Fibroblast of skin of back (primary cell): ENCODE measurements around the gene MX1.

ENCODE experiments used
- DNase-seq: peaks from one replicate; pipeline ENCODE4 v3.0.0-alpha.2; 2013

MX1 gene

DNA sequence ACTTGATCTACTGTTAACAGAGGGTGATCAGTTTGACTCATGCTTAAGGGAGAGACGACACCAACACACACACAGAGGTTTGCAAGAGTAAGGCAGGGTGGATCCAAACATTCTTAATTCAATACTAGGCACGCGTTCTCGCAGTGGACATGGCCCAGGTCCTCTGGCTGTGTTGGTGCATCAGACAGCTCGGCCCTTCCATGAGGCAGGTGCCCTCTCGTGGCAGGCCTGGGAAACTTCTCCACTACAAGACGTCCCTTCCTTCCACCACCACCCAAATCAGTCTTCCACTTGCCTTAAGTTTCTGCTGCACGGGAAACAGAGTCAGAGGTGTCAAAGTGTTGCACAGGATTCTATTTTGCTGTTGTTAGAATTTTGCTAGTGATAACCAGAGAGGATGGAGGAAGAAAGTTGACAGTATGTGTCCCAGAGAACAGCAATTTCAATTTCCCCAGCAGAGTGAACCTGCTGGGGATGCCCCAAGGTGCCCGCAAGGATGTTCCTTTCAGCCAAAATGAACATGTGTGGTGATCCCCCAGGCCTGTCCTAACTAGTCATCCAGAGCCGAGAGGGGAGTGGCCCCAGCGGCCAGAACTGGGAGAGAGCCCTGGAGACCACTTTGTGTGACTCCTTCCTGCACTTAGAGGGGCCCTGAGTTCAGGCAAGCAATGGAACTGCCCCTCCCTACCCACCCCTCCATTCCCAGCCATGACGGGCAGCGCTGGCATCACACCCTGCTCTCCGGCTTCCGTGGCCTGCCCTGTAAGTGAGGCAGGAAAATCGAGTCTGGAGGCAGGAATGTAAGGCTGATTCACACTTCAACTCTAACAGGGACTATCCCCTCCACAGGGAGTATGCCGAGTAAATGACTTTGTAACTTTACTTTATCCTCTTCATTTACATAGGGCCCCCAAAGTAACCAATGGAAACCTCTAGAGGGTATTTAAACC lies 34.8 kb downstream of the MX1 start:
- peak; percentile 61 for DNase-seq

DNA sequence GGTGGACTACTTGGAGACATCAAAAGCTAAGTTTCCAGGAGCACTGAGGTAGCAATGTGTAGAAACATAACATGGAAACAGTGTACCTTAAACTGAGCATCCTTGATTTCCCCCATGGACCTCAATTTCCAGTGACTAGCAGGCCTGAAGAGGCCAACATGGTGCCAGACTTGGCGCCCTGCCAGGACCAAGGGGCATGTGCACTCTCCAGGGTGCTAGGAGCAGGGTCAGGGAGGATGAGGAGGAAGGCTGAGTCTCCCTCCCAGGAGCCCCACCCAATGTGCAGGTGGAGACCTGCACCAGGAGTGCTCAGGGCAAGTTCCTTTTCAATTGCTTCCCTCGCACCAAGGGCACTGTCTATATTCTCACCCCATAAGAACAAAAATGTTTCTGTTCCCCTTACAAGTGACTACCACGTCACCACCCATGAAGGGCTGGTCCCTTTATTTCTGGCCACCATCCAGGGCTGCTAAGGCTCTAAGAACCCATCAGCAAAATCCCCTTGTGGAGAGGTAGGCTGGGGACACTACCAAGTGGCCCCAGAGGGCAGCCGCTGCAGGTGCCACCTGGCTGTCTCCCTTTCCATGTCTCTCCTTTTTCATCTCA lies 39.2 kb downstream of the MX1 start:
- no peak for DNase-seq

DNA sequence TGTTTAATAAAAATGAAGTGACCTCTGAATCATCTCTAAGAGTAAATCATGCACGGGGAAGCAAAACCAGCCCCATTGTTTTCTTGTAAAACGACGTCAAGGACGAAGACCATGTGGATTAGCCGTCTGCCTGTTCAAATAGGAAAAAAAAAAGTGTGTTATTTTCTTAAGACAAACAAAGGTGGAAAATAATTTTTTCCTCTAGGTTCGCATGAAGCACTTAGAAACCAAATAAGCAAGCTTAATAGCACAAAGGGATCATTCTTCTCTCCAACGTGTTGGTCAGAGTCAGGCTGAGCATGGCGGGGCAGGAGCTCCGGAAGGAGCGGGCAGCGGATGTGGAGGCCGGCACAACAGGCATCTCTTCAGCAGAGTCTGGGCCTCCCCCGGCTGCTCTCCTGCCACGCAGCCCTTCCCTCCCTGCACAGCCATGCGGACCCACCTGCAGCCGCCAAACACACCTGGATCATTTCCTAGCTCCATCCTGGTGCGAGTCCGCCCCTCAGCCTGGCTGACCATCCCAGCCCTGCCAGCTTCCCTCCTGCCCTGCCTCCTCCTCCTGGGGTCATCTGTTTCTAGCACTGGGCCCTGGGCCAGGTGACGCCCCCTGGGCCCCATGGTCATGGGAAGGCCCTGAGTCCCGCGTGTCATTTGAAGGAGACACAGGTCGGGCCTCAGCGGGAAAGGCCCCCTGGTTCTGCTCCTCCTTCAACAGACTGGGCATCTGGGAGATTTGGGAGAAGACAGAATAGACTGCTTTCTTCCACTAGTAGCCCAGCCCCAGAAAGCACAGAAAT lies 40.2 kb downstream of the MX1 start:
- no peak for DNase-seq

DNA sequence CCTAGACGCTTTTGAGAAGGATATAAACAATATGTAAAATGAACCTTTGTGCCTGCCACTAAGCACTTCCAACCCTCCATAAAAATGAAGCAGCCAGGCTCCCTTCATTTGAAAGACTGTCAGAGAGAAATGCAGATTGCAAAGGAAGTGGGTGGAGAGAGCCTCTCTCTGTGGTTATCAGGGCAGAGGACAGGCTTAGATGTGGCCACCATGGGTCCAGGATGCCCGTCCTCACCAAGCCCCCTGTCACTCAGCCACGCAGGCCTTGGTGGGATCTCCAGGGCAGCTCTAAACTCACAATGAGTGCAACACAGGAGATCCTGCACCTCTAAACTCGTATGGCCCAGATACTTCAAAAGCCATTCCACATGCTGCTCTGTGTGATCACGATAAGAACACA lies 44.0 kb downstream of the MX1 start:
- DNase-seq: no peak

DNA sequence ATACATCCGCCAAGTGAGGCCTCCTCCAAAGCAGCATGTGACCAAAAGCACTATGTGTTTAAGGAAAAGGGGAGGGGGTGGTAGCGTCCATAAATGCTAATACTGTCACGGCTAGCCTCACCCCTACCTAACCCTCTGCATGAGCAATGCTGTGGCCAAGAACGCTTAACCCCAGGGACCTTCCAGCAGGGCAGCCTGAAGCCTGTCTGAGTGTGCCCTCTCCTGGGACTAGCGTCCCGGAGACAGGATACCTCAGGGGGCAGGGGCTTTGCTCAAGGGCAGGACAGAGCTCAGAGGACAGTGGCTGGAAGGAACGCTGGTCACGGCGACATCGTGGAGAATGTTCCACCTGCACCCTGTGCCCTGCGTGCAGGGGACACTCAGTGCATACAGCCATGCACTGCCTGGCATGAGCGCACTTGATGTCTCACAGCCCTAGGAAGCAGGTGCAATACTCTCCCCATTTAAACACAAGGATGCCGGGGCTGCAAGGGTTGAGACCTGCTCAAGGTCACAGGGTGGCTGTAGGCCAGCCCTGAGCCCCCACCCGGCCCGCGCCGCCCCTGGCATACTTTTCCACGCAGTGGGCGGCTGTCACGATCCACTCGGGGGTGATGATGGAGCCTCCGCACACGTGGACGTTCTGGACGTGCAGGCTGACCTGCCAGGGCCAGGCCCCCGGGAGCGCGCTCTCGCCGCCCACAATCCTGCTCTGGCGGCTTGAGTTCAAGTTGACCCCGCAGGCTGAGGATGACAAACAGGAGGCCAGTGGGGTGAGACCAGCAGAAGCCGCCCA lies 46.9 kb downstream of the MX1 start:
- no peak for DNase-seq

DNA sequence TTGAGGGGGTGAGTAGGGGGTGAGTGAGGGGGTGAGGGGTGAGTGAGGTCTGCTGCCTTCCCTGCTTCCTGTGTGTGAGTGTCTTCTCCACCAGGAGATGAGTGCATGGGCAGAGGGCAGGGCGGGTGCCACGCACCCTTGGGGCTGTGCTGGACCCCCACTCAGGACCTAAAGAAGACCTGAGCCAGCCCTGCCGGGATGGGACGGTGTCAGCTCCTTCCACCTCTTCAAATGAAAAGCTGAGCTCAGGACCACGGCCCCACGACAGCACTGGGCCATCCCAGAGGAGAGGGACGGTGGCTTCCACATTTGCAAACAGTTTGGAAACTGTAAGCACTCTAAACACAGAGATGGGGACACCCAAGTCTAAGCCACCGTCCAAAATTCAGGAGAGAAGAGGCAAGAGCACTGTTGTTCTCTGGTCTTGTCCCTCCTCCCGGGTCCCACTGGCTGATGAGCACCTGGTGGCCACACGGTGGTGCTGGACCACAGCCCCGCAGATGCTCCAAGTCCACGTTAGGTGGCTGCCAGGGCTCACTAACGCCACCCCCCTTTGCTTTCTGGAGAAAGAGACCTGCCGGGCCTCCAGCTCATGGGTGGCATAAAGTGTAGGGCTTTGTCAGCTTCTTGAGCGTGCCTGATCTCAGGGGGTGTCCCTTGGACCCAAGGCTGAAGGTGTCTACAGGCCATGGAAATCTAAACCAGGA lies 49.8 kb downstream of the MX1 start:
- DNase-seq: no peak

DNA sequence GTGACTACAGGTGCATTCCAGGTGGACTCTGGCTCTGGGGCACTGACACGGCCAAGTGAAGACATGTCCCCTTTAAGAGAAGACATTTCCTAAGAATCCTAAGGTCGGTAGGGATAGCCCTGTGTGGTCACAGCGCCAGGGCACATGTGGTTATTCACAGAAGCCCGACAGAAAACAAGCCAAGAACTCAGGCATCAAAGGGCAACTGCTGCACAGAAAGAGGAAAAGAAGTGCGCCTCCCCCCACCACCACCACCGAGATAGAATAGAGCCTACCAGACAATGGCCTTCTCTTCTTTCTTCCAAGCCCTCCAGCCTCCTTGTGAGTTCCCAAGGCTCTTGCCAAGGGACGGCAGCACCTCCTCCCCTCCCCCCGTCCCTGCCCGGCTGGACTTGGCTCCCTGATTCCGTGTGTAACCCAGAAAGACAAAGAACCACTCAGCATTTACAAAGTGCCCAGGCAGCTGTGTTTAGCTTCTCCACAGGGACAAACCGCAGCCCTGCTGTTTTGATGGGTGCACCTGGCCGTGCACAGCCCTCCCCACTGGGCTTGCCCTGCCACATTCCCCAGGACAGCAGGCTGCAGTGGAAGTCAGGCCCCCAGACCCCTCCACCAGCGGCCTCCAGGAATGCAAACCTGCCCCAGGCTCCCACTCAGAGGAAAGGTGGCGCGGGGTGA lies 51.7 kb downstream of the MX1 start:
- DNase-seq: no peak

DNA sequence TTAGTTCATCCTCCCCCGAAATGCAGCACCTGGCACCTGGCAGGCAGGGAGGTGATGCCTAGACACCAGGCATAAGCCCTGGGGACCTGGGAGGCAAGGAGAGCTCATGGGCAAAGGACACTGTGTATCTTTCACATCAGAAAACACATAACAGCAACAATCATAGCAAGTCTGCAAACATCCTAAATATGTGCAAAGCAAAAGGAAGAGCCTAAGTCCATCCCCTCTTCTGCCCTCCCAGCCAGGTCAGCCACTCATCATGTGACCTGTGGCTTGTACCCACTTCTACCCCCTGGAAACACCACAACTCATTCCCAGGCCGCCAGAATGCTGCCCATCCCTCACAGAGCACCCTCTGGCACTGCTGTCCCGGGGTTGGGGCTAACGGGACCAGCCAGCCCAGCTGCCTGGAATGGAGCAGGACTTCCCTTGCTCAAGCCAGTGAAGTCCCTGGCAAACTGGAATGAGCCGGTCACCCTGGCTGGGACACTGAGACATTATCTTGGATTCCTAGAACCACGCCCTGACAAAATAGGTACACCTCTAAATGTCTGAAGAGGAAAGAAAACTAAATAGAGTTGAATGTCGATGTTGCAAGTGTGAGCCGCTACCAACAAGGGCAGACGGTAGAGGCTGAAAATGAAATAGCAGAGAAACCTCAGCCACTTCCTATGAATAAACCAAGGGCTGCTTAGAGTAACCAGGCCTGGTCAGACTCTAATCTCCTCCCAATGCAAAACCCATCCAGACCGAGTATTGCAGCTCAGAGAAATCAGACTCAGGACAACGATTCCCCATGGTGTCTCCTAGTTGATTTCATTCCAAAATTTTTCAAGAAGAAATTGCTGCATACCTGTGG lies 52.5 kb downstream of the MX1 start:
- no peak for DNase-seq

DNA sequence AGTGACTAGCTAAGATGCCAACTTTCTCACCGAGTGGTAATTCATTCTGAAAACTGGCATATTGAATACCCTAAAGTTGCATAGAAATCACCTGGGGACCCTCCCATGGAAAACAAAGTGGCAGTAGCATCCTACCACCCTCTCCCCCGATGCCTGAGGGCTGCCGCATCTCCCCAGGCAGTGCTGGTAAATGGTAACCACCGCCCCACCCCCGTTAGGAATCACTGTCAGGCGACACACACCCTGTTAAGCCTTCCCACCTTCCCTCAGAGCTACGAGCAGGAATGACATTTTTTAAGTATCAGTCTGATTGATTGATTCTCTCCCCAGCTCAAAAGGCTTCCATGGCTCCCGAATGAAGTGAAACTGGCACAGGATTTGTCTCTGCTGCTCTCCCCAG lies 53.6 kb downstream of the MX1 start:
- no peak for DNase-seq

DNA sequence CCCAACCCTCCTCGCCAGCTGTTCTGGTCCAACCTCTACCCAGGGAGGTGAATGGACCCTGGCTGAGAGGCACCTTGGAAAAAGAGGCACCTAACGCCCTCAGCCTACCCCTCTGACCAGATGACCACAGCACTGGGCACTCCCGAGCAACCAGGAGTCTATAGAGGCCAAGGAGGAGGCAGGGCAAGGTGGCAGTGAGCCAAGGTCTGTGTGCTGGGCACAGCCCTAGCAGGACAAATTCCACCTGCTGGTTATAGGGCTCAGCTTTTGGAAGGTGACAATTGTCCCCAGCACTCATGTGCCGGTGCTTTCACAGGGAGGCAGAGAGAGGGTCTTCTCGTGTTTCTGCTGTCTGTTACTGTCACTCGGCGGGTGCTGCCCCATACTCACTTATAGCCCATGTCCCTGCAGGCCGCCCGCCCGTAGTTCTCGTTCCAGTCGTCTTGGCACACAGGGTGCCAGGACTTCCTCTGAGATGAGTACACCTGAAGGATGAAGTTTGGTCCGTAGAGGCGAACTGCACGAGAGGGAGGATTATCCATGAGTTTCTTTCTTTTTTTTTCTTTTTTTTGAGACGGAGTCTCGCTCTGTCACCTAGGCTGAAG lies 54.1 kb downstream of the MX1 start:
- no peak for DNase-seq

DNA sequence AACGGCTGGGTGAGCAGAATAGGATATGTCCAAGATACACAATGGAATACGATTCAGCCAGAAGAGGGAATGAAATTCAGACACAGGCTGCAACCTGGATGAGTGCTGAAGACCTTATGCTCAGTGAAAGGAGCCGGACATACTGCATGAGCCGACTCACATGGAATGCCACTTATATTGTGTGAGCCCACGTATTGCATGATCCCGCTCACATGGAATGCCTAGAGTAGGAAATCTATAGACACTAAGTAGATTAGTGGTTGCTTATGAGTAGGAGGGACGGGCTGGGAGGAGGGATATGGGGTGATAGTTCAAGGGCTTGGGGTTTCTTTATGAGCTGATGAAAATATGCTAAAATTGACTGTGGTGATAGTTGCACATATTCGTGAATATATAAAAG lies 55.2 kb downstream of the MX1 start:
- peak; percentile 83 for DNase-seq

DNA sequence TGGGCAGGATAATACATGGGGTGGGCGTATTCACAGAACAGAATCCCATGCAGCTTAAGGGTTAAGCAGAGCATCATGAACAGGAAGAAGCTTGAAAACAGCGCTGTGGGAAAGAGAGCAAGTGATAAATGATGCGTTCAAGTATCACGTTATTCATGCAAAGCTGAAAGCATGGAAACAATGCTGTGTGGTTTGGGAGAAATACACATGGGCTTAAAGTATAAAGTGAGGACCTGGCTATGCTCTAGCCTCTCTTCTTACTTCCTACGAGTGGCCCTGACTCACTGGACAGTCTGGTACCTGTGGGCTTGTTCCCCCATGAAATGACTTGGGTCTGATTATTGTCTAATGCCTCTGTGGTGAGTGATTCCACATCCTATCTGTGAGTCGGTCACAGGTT lies 56.3 kb downstream of the MX1 start:
- DNase-seq: peak; percentile 58

DNA sequence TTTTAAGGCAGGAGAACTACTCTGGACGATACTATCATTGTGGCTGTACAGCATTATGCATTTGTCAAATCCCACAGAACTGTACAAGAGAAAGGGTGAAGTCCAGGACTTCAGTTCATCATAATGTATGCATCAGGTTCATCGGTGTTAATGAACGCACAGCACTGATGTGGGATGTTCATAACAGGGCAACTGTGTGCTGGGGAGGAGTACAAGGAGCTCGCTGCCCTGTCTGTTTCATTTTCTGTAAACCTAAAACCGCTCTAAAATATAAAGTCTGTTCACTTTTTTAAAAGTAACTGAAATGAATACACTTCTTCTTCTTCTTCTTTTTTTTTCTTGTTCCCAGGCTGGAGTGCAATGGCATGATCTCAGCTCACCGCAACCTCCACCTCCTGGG lies 56.9 kb downstream of the MX1 start:
- DNase-seq: no peak

DNA sequence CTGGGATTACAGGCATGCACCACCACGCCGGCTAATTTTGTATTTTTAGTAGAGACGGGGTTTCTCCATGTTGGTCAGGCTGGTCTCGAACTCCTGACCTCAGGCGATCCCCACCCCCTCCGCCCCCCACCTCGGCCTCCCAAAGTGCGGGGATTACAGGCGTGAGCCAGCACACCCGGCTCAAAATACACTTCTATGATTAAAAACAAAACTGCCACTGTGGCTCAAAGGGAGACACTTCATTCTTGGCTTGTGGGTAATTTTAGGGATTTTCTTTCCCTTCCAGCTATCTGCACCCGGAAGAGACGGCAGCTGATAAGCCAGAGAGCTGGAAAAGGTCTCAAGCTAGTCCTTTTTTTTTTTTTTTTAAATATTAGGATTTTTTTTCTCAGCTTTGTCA lies 57.4 kb downstream of the MX1 start:
- no peak for DNase-seq

DNA sequence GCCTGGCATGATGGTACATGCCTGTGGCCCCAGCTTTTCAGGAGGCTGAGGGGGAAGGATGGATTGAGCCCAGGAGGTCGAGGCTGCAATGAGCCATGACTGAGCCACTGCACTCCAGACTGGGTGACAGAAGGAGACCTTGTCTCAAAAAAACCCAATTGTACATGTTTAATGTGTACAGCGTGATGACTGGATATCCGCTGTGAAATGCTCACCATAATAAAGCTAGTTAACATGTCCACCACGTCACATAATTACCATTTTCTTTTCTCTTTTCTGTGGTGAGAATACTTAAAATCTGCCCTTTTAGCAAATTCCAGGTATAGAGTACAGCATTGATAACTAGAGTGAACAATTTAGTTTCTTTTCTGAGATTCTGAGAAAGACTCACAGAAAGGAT lies 57.9 kb downstream of the MX1 start:
- no peak for DNase-seq

DNA sequence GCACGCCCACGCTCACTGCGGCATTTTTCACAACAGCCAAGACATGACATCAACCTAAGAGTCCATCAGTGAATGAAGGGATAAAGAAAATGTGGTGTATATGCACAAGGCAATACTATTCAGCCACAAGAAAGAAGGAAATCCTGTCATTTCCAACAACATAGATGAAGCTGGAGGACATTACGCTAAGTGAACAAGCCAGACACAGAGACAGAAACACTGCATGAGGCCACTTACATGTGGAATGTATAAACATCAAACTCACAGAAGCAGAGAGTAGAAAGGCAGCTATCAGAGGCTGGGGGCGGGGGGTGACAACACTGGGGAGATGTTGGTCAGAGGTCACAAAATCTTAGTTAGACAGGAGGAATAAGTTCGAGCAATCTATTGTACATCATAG lies 61.0 kb downstream of the MX1 start:
- DNase-seq: no peak

DNA sequence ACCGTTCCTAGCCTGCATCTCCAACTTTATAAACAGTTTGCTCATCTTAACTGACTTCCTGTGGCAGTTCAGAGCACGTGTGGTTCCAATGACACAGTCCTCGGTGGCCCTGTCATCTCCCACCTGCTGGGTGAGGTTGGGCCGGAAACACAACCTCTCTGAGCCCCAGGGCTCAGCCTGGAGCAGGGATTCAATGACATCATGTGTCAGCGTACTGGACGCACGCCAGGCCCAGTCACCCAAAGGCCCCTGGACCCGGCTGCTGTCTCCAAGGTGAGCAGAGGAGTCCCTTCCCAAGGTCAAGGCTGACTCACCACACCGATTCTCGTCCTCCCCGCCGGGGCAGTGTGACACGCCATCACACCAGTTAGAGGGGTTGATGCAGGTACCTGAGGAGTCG lies 62.0 kb downstream of the MX1 start:
- no peak for DNase-seq

DNA sequence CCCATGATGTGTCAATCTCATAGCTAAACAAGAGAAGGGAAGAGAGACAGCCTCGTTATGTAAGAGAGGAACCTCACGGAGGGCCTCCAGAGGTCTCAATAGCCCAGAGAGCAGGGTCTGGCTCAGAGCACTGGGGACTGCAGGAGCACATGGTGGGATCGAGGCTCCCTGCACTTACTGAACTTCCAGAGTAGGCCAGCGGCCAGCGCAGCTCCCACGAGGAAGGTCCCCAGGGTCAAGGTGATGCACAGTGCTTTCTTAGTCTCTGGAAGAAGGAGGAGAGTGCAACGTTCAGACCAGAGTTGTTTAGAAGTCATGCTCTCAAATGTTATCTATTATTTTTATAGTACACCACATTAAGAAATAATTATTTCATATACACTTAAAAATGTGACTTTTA lies 63.3 kb downstream of the MX1 start:
- DNase-seq: no peak

DNA sequence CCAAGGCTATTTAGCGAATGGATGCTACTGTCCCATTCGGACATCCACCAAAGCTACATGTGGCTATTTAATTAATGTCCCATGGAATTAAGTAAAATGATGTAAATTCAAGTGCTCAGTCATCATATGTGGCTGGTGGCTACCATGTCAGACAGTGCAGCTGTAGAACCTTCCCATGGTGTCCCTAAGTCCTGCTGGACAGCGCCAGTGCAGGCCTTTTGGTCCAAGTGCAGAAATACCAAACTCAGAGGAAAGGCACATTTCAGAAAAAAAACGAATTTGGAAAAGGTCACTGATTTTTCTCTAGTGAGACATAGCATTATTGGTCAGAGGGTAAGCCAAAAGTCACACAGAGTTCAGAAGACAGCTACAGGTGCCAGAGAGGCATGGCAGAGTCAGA lies 64.3 kb downstream of the MX1 start:
- DNase-seq: no peak

DNA sequence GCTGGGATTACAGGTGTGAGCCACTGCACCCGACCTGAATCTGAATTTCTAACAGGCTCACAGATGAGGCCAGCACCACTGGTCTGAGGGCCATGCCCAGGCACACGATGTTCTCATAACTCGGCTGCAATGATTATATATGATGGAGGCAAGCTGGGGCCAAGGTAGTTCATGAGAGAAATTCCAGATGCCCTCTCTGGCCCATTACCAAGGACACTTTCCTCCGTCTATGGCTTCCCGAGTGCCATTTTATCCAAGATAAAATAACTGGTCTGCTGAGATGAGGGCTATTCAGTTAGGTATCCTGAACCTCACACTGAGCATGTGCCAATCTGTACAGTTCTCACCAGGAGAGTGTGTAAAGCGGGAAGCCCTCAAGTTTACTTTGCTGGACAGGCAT lies 65.4 kb downstream of the MX1 start:
- no peak for DNase-seq
